Effector memory CD4-positive, alpha-beta T cell (primary cell): ENCODE data around the gene ITPKB.

Source experiments
- DNase-seq, 3 donors: peaks; one replicate each; pipeline ENCODE4 v3.0.0-alpha.2; 2020
- H3K27ac ChIP-seq: 2 replicates; pipeline ENCODE4 v1.7.0; 2013; ENCODE audit warnings: mild to moderate bottlenecking, low read length, moderate library complexity; ENCODE audit not compliant: insufficient read depth, poor library complexity, severe bottlenecking
- H3K27me3 ChIP-seq: replicated peaks from 2 replicates; pipeline ENCODE4 v1.7.0; 2013; ENCODE audit warnings: mild to moderate bottlenecking, low read length; ENCODE audit not compliant: insufficient read depth, control insufficient read depth, poor library complexity, severe bottlenecking
- H3K36me3 ChIP-seq: 2 replicates; pipeline ENCODE4 v1.7.0; 2013; ENCODE audit warnings: mild to moderate bottlenecking, low read length, moderate library complexity; ENCODE audit not compliant: control insufficient read depth, insufficient read depth
- H3K4me1 ChIP-seq: 2 replicates; pipeline ENCODE4 v1.7.0; 2013; ENCODE audit warnings: low read length, mild to moderate bottlenecking; ENCODE audit not compliant: control insufficient read depth, insufficient read depth, poor library complexity, severe bottlenecking
- H3K4me3 ChIP-seq: 2 replicates; pipeline ENCODE4 v1.7.0; 2013; ENCODE audit warnings: low read length, low read depth, mild to moderate bottlenecking; ENCODE audit not compliant: insufficient read depth, poor library complexity, severe bottlenecking
- H3K9me3 ChIP-seq: 2 replicates; pipeline ENCODE4 v1.7.0; 2013; ENCODE audit warnings: mild to moderate bottlenecking, low read length, moderate library complexity; ENCODE audit not compliant: control insufficient read depth

The ITPKB gene

DNA sequence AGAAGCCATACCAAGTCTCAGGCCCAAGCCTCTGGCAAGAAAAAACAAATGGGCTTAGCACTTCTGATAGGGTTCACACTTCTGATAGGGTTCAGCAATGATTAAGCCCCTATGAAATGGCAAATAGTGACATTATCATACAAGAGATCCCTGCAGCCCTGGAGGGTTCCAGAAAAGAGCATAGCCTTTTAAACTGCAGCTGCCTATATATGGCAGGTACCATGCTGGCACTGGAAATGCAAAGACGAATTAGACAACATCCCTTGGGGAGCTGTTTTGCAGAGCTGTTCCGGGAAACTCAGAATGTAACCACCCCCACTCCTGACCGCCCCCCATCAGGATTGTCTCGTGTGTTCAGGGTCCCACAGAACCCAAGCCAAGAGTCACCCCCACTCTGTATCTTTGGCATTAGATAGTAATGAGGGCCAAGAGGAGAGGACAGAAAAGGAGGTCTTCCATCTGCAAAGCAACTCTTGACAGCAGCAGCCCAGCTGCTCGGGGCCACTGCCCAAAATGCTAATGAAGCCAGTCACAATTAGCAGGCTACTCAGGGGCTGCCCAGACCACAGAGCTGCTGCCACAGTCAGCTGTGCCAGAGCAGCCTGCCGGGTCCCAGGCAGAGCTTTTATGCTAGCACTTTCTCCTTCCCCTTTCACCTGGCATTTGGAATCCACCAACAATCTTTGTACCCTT, 50.9 kb downstream of the ITPKB start:
- Histone ChIP-seq H3K36me3 (peaks cover 30% of the 10 kb centered on the region), H3K4me3 (no peak overlapping the region), H3K9me3 (no peaks in the 10 kb centered on the region), H3K4me1 (peaks cover 97% of the 10 kb centered on the region), H3K27me3 (no peaks in the 10 kb centered on the region), H3K27ac (peak overlapping the region; percentile 92)
- no peak for DNase-seq

DNA sequence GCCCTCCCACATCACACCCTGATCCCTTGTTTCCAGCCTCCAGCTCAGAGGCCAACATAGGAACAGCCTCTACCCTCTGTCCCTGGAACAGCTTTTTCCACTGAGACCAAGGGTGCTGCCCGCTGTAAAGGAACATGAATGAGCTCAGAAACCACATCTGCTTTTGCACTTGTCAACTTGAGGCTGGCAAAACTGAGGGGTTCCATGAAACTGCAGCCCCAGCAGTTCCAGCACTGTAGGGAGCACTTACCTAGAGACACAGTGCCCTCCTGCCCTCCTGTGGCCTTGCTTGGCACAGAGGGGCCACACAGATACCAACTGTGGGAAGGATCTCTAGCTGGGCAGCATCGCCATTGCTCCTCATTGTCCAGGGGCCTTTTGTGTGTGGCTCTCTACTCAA, 51.7 kb downstream of the ITPKB start:
- H3K4me1 ChIP-seq = peaks cover 98% of the 10 kb centered on the region
- DNase-seq = peak in 2 of 3 donors; percentile 29 to 30
- H3K36me3 ChIP-seq = peaks cover 22% of the 10 kb centered on the region

DNA sequence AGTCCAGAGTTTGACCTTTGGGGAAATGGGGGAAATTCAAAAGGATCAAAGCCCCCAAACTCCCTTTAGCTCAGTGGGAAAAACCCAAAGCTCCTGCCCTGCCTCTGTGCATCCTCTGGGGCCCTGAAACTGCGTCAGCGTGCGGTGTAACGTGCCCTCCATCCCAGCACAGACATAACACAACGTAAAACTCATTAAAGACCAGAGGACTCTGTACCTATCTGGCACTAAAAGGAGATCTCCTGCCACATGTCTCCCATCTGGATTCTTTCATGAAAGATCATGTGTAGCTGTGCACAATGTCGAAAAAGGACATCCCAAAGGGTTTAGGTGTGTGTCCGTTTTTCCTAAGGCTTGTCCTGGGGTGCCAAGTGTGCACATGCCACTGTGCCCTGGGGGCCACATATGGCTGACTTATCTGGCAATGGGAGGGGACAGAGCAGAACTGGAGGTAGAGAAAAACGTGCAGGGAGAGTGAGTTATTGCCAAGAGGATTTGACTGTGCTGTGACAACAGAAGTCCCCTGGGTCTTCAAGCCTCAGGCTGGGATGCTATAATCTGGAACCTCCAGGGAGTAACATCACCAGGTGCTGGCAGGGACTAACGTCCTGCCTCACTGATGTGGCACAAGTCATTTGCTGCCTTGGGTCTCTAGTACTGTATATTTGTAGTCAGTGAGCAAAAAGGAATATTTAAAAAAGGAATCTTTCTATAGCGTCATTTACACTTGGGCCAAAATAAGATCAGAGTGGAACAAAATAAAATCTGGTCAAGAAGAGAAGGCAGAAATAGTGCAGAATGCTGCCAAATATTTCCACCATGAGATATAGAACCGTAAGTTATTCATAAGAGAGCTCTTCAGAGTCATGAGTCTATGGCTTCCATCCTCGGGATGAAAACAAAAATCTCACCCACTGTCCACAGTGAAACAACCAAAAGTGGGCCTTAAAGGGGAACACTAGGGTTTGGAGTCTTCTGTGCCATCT, 52.3 kb downstream of the ITPKB start:
- no peak overlapping the region for H3K4me3 ChIP-seq
- DNase-seq = no peak
- H3K27me3 ChIP-seq = no peaks in the 10 kb centered on the region
- no peaks in the 10 kb centered on the region for H3K9me3 ChIP-seq
- peak overlapping the region; percentile 92 for H3K27ac ChIP-seq
- peaks cover 98% of the 10 kb centered on the region for H3K4me1 ChIP-seq
- peaks cover 21% of the 10 kb centered on the region for H3K36me3 ChIP-seq

More for the DNA sequence above, 51.7 kb downstream of the ITPKB start:
- Histone ChIP-seq H3K4me3 (no peak overlapping the region), H3K27ac (peak overlapping the region; percentile 92), H3K27me3 (no peaks in the 10 kb centered on the region), H3K9me3 (no peaks in the 10 kb centered on the region)

DNA sequence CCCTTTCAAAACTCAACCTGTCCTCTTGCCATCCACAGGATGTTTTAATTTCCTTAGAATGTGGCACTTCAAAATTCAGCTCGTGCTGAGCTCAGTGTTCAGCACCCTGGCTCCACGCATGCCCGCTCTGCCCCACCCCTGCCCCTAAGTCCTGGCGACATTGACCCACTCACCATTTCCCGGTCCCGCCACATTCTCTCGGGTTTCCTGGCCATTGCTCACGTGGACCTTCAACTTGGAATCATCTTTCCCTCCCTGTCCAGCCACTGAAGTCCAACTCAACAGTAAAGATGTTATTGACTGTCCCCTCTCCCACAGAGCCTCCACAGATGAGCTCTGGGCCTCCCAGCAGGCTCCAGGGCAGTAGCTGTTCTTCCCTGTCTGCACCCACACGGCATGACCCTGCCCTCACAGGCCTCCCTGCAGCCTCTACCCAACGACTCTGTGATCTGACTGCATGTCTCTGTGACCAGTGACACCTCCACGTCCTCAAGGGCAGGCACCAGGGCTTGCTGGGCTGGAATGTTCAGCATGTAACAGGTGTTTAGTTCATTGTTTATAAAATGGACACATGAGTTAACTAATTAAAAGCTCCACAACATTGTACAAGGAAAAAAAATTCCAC, 53.8 kb downstream of the ITPKB start:
- Histone ChIP-seq H3K4me1 (peaks cover 95% of the 10 kb centered on the region), H3K36me3 (peaks cover 21% of the 10 kb centered on the region), H3K4me3 (no peak overlapping the region), H3K27ac (peak overlapping the region; percentile 92), H3K27me3 (no peaks in the 10 kb centered on the region), H3K9me3 (no peaks in the 10 kb centered on the region)
- no peak for DNase-seq

DNA sequence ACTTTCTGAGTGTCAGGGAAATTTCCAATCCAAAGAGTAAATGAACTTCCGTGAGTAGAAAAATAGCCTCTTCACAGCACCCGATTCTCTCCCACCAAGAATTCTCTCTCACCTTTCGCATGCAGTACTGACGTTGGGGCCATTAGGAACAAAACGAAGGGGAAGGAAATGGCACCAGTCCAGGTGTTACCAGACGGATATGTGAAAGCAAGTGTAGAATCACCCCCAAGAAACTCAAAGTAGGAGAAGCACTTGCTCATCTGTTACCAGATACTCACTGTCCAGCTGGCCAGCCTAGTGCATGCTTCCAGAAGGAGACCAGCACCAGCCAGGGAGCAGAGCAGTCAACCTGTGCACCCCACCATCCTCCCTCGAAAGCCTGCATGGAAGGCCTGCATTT, 55.1 kb downstream of the ITPKB start:
- DNase-seq = no peak
- Histone ChIP-seq H3K4me1 (peaks cover 97% of the 10 kb centered on the region), H3K4me3 (no peak overlapping the region), H3K27me3 (no peaks in the 10 kb centered on the region), H3K36me3 (peaks cover 9% of the 10 kb centered on the region), H3K27ac (peak overlapping the region; percentile 92), H3K9me3 (no peaks in the 10 kb centered on the region)

DNA sequence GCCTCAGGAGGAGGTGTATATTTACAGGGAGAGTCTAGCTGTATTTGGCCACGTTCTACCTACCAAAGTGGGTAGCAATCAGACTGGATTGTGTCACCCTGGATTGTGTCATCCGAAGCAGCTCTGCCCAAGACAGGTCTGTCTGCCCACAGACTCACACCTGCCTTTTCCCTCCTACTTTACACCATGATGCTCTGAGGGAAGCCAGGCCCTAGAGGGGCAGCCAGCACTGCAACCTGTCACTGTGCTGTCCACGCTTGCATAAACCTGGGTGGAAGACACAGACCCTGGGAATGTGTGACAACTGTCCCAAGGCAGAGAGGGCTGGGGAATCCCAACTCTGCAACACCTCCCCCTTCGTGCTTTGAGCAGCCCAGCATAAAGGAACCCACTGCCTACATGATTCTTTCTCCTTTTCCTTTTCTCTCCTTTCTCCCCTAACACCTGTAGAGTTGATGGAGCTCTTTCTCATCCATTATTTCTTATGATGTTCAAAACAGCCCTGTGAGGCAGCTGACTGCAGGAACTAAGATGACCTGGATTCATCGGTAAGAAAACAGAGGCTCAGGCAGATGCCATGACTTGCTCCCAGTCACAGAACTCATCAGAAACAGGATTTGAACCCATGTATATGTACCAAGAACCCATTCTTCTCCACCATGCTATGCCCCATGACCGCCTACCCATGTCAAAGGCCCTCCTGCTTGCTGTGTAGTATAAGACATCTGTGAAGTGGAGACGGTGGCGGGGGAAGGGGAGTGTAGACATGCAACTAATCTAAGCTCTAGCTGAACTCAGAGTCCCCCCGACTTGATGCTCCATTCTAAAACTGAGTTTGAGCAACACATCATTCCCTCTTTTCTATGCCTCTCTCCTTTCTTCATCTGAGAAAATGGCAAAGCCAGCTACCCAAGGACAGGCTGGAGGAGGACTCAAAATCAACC, 55.9 kb downstream of the ITPKB start:
- Histone ChIP-seq H3K27me3 (no peaks in the 10 kb centered on the region), H3K9me3 (no peaks in the 10 kb centered on the region), H3K4me1 (peaks cover 97% of the 10 kb centered on the region), H3K36me3 (peaks cover 5% of the 10 kb centered on the region), H3K4me3 (no peak overlapping the region), H3K27ac (peak overlapping the region; percentile 92)
- DNase-seq = peak in 2 of 3 donors; percentile 43 to 47

DNA sequence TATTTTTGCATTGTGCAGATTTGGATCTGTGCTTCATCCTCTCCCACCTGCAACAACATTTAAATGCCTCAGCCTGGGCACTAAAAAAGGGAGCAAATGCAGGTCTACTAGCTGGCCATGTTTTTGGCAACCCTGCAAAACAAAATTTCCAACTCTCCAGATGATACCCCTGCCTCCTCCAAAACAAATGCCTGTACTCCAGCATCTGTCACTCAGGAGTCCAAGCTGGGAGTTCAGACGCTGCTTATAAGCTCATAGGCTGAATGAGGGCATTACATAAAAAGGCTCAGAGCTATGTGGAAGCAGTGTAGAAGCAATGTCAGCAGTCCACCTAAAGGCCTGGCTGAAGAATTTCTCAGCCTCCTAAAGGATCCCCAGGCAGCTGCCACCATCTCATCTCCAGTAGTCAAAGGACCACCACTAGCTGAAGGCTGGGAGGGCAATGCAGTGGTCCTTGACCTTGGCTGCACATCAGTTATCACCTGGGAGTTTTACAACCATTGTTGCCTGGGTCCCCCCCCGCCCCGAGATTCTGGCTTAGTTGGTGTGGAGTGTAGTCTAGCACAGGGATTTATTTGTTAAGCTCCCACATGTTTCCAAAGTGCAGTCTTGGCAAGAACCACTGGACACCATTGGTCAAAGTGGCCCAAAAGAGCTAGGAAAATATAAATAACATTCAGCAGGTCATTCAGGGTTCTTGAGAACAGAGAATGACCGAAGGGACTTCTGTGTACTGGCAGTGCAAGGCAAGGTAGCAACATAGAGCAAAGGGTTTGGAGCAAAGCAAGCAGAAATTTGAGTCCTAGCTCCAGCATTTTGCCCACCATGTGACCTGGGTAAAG, 57.2 kb downstream of the ITPKB start:
- DNase-seq = no peak
- no peak overlapping the region for H3K4me3 ChIP-seq
- H3K4me1 ChIP-seq = peaks cover 96% of the 10 kb centered on the region
- H3K36me3 ChIP-seq = no peaks in the 10 kb centered on the region
- no peaks in the 10 kb centered on the region for H3K27me3 ChIP-seq
- peak overlapping the region; percentile 92 for H3K27ac ChIP-seq
- H3K9me3 ChIP-seq = no peaks in the 10 kb centered on the region

DNA sequence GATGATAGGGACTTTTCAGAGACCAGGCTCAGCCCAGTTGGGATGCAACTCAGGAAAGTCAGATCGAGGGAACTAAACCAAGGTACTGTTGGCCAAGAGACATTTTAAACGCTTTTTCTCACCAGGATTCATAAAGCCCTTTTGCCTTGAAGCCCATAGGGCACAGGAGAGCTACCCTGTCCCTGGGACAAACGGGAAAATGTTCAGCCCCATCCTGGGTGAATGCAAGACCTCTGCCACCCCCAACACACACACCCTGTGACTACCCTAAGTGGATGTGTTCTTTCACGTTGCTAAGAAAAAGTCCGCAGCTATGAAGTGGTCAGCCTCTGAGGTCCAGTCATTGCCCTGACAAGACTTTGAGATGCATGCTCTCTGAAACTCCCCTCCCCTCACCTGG, 58.4 kb downstream of the ITPKB start:
- peak overlapping the region; percentile 40 for H3K4me3 ChIP-seq
- peaks cover 96% of the 10 kb centered on the region for H3K4me1 ChIP-seq
- no peaks in the 10 kb centered on the region for H3K36me3 ChIP-seq
- no peaks in the 10 kb centered on the region for H3K9me3 ChIP-seq
- no peak for DNase-seq
- peak overlapping the region; percentile 92 for H3K27ac ChIP-seq
- H3K27me3 ChIP-seq = no peaks in the 10 kb centered on the region
